ENCODE data around the gene CCDC186.

The CCDC186 gene

DNA sequence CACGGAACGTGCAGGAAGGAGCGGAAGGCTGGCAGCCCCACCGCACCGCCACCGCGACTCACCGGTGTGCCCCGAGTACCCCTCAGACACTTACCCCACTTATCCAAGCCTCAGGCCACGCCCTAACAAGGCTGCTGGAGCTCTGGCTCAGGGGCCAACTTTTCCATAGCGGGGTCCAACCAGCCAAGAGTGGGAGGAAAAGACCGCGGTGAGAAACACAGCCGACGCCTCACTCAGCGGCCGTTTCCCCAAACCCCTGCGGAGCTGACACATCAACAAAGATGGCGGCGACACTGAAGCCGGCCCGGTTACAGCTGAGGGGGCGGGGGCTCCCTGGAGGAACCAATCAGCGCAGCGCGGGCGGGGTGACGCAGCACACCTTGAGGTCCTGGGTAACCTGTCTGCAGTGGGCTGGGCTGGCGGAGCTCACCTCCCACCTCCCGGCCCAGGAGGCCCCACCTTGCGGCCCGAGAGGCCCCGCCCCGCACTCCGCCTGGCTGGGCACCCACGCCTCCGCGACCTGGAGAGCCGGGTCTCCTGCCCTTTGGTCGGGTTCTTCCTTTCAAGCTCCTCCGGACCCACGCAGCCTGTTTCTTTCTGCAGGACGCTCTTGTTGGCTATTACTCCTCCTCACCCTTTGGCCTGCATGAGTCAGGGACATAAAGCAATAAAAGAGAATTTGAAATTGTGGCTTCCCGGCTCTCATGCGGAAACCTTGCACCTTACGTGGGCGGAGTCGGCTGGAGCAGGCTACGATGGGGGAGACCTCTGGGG is at the start of gene CCDC186:
Gene CCDC186 (minus strand): TSS at position 283 of the 774 bp plus-strand sequence. CDS start 10,935 bp downstream, outside the sequence.
- DNase-seq (ENCODE audit: low spot score): peak; percentile 93

DNA sequence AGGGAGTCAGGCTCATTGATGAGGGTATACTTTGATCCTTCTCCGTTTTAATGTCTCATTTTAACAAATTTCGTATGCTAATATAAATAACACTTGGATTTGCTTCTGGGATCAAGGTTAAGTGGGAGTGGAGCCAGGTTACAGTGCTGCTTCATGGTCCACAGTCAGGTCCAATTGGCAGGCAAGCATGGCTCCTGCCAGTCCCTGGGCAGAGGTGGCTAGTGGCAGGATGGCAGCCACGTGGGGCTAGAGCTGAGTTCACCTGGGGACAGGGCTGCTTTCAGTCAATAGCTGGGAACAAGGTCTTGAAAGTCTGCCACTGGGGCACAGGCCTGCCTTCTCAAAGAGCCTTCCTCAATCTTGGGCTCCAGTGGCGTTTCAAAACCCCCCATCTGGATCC is 49.1 kb upstream of the CCDC186 start:
- no peak for DNase-seq (ENCODE audit: low spot score)

DNA sequence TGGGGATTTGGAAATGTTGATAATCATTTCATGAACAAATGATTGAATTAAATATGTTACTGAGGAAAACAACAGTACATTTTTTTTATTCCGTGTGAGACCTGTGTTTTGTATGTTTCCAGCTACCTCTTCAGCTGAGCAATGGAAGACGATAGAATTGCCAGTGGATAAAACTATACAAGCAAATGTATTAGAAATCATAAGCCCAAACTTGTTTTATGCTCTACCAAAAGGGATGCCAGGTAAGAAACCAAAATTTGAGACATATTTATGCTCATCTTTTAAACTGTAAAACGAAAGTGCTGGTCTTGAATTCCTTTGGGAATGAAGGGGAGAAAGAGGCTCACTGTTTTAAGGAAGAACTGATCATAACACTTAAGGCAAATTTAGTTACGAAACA is 47.2 kb upstream of the CCDC186 start:
- no peak for DNase-seq (ENCODE audit: low spot score)

DNA sequence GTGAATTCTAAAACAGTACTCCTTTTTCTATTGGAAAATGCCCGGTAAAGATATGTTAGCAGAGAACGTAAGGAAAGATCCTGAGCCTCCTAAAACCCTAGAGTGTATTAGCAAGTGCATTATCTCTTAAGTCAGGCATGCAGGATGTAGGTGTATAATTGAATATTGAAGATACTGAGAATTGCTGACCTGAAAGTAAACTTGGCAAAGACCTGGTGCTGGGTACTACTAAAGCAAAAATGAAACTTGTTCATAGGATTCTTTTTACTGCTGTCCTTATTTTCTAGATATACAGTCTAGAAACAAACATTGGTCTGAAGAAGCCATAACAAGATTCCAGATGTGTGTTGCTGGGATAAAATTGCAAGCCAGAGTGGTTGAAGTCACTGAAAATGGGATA is 46.3 kb upstream of the CCDC186 start:
- no peak for DNase-seq (ENCODE audit: low spot score)

DNA sequence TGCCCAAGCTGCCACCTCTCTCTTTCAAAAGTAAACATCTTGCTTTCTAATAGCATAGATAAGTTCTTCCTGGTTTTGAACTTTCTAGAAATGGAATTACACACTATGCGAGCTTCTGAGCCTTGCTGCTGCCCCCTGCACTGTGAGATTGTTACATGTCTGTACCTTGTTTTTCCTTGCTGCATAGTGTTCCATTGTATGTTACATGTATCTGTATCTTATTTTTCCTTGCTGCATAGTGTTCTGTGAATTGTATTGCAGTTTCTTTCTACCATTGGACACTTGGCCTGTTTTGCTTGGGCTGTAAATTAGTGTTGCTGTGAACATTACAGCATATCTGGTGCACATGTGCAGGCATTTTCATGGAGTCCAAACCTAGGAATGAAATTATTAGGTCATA is 41.0 kb upstream of the CCDC186 start:
- DNase-seq (ENCODE audit: low spot score): no peak

DNA sequence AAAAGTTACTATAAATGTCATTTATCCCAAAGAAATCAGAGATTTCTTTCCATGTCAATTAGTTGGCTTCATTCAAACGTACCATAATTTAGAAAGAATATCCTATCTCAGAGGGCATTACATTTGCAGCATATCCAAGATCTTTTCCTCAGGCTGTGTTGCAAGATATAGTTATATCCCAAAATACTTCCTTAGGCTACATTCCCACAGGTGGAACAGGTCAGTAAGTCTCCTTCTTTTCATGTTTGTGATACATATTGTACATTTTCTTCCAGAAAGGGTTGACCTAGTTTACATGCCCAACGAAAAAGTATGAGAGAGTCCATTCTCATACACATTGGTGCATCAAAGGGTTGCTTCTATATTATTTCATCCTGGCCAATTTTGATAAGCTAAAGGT is 38.1 kb upstream of the CCDC186 start:
- no peak for DNase-seq (ENCODE audit: low spot score)

DNA sequence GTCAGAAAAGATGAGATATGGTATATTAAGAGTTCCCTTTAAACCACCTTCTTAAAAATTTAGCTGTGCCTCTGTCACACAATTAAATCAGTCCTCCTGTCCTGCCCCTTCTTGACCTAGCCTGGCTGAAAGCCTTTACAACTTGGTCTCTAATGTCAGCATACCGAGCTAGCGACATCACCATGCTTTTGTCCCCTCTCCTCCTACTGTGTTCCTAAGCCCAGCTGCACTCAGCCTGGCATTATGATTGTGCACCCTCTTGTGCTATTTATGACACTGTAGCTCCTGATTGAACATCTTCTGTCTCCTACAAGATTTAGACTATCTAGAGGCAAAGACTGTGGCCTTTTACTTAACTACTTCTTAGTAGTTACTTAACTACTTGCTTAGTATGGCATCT is 34.3 kb upstream of the CCDC186 start:
- DNase-seq (ENCODE audit: low spot score): no peak

DNA sequence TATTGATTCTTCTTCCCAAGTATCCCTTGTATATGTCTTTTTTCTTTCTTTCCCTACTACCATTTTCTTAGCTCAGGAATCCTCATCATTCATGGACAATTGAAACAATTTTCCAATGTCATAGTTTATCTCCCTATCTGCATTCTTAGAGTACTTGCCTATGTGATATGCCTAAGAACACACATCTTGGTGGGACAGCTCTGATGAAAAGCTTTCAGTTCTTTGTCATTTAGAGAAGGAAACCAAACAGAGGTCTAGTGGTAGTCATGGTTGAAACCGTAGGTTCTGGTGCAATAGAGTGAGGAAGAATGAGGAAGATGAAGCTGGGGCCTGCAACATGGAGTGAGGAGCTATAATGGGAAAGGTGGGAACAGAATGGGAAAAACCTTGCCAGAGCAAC is 33.3 kb upstream of the CCDC186 start:
- DNase-seq (ENCODE audit: low spot score): no peak

DNA sequence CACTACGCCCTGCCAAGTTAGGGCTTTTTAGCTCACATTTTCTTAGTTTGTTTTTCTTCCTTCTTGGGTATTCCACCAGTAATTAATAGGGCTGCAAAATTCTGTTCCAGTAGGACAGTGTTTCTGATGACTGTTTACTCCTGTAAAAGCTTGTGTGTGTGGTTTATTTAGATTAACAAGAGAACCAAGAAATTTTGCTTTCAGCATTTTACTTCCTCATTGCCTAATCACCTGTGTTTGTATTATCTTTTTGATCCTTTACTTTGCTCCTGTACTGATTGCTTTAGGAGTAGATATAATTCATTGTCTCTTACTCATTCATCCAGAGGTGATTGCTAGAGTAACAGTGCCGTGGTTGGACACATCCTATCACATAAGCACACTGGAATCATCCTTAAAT is 32.9 kb upstream of the CCDC186 start:
- no peak for DNase-seq (ENCODE audit: low spot score)

DNA sequence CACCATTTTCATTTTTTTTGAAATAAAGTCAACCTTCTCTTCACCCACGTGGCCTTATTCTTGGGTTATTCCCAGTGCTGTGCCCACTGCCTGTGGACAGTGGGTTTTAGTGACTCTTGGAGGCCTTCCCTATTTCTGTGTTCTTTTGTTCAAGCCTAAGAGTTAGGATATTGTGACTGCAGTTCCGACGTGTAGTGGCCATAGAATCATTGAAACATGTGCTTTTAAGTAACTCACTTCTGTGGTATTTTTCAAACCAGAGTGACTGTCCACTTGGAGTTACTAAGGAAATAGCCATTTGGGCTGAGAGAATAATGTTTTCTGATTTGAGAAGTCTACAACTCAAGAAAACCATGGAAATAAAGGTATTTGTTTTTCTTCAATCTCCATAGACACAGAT is 28.8 kb upstream of the CCDC186 start:
- DNase-seq (ENCODE audit: low spot score): no peak

DNA sequence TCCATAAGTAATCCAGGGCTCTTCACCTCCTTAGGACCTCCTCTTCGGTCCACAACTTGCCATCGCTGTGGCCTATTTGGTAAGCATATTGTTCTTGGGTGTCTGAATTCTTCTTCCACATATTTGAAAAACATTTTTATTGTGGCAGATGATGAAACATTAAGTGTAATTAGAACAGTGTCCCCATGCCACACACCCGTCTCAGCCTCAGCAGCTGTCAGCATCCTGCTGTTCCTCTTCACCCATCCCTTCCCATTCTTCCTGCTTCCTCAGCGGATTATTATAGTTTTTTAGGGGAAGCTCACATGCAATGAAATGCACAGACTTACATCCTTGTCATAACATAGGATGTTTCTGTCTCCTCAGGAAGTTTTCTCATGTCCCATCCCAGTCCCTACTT is 25.2 kb upstream of the CCDC186 start:
- no peak for DNase-seq (ENCODE audit: low spot score)

DNA sequence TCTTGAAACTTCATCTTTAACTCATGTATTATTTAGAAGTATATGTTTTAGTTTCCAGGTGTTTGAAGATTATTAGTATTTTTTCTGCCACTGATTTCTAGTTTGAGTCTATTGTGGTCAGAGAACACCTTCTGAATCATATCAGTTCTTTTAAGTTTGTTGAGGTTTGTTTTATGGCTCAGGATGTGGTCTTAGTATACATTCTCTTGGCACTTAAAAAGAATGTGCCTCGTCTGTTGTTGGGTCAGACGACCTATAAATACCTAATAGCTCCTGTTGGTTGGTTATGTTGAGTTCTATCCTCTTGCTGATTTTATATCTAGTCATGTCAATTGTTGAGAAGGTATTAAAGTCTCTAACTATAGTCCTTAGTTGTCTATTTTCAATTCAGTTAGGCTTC is 21.1 kb upstream of the CCDC186 start:
- no peak for DNase-seq (ENCODE audit: low spot score)

DNA sequence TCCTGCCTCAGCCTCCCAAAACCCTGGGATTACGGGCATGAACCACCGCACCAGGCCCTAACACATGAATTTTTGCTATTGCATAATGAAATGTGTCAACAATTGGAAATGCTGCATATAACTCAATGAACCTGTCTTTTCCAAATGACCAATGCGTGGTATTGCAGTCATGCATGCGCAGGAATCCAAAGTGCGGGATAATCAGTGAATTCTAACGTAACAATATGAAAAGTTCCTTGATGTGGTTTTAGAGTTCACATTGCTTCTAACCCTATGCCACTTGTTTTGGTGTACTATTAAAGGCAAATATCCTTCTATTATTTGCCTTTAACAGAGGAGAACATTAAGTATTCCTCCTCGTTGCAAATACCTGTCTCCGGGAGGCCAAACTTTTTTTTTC is 15.7 kb upstream of the CCDC186 start:
- no peak for DNase-seq (ENCODE audit: low spot score)

DNA sequence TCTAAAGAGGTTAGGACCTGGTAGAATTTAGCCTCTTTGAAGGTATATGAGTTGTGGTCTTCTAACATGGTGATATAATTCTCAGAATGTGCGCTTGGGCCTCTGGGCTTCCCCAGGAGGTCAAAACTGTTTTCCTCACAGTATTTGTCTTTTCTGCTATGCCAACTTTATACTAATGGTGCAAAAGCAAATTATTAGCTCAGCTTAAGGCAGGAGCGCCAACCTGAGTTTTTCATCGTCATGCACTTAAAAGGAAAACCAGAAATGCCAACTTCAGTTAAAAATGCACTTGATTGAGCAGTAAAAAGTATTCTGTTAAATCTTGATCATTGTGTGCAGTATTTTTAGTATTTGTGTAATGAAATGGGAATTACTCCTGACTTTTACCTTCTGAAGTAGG is 14.9 kb upstream of the CCDC186 start:
- DNase-seq (ENCODE audit: low spot score): no peak

DNA sequence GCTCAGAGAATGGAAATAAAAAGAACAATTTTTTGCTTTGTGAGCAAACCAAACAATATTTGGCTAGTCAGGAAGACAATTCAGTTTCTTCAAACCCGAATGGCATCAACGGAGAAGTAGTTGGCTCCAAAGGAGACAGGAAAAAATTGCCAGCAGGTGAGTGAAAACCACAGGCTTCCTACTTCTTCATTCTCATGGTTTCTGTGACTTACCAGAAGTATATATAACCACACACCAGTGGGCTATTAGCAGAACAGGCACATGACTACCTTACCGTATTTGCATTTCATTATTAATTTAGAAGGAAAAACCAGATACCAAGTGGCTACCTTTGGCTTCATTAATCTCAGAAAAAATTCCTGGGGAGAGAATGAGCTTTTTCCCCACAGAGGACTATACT is 14.0 kb upstream of the CCDC186 start:
- no peak for DNase-seq (ENCODE audit: low spot score)

DNA sequence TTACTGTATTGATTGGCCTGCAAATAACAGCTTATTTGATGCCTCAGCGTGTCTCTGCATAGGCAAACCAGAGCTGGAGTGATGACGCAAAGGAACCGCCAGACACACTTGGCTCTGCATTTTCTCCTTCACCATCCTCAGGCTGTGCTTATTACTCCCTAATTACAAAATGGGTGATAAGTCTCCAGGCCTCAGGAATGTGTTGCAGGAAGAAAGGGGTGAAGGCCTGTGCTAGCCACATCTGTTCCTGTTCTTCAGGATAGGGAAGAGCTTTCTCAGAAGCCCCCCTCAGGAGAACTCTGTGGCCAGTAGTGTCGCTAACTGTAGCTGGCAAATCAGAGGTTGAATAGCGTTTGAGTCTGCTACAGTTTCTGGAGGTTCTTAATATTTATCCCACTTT is 10.3 kb upstream of the CCDC186 start:
- DNase-seq (ENCODE audit: low spot score): no peak

DNA sequence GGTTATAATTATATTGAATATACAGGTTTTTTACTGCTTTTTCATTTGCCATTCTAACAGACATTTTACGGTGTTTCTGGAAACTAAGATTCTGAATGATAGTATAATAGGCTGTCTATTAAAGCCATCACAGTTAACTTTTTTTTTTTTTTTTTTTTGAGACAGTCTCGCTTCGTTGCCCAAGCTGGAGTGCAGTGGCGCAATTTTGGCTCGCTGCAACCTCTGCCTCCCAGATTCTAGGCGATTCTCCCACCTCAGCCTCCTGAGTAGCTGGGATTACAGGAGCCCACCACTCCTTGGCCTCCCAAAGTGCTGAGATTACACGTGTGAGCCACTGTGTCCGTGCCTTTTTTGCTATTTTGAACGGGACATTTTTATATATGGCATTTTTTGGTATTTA is 9.6 kb upstream of the CCDC186 start:
- no peak for DNase-seq (ENCODE audit: low spot score)

DNA sequence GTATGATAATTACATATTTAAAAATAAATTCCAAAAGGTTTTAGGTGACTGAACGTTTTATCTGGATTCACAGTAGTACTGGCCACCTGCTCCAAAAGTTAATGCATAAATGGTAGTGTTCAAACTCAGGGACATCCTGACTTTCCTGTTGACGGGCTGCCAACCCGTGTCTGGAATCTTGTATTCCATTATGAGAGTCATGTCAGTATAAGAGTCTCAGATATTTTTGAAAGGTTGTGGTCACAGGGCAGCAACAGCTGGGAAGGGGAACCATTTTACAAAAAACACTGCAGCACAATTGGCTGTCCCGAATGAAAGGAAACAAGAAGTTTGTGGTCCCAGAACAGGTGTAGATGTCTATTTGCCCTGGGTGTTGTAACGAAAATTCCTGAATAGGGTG is 8.0 kb upstream of the CCDC186 start:
- DNase-seq (ENCODE audit: low spot score): no peak

DNA sequence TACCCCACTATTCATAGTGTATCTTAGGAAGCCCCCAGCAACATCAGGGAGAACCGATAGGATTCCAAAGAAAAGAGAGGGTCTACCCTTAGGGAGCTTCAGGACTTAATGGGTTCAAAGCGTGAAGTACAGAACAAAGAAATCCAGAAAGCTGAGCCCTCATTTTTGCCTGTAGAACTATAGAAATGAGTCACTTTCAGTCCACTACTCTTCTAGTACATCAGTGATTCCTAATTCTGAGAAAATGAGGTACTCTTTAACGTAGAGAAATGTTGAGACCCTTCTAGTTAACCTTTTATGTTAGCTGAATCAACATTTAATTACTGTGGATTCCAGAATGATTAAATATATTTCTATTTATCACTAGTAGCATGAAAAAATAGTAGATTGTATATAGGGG is 6.9 kb upstream of the CCDC186 start:
- no peak for DNase-seq (ENCODE audit: low spot score)

DNA sequence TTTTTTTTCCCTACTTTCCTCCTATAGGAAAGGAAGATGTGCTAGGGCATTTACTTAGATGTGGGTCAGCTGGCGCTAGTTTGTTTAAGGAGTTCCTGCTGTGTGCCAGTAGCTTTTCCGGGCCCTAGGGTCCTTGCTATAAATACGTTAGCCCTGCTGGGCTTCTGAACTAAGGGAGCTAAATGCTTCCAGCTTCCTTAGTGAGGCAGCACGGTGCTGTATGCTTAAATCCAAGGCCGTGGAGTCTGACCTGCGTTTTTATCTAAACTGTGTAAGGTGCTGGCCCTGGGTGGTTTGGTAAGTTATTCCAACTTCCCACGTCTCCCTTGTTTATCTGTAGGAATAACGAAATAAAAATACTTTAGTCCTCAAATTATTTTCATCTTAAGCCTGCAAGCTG is 5.7 kb upstream of the CCDC186 start:
- no peak for DNase-seq (ENCODE audit: low spot score)

DNA sequence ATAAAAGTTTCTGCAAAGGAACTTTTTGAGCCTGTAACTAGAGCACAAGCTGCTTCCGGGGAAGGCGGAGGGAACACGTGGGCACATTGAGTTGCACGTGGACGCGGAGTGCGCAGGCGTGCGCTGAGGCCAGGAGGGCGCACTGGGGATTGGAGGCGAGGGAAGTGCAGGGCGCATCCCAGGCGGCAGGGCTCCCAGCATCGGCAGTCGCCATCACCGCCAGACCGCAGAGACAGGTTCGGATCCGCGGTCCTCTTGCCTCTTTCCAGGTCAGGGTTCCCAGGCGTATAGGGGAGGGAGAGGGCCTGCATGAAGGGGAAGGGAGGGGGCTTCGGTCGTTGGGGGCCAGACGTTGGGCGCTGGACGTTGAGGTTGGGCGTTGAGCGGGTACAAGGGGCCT is 5.1 kb upstream of the CCDC186 start, which contains the start of gene TDRD1:
Gene TDRD1 (plus strand): TSS at position 206 of the 400 bp plus-strand sequence. CDS start 8,479 bp downstream, outside the sequence.
- no peak for DNase-seq (ENCODE audit: low spot score)

DNA sequence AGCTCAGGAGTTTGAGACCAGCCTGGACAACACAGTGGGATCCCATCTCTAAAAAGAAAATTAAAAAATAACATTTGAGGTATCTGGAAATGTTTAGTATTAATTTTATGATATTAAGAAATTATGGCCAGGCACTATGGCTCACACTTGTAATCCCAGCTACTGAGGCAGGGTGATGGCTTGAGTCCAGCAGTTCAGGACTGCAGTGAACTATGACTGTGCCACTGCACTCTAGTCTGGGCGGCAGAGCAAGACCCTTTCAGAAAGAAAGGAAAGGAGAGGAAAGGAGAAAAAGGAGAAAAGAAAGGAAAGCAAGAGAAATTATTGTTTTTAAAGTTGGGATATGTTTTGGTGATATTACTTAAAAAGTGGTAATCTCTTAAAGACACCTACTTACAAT is 2.5 kb upstream of the CCDC186 start:
- no peak for DNase-seq (ENCODE audit: low spot score)

DNA sequence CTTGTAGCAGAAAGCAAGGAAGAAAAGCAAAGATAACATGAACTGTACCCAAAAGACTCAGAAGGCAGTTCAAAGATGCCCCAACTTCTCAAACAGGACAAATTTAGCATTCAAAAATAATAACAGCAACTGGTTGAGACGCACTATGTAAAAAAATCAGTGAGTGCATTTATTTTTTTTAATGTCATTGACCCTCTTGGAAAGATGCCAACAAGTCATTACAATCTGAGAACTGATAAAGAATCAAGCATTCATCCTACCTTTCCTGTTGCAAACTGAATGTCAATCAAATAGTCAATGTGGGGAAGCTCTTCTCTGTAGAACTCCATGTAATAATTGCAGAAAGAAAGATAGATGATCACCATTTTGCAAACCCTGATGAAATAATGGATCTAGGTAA is 1.7 kb upstream of the CCDC186 start:
- no peak for DNase-seq (ENCODE audit: low spot score)

DNA sequence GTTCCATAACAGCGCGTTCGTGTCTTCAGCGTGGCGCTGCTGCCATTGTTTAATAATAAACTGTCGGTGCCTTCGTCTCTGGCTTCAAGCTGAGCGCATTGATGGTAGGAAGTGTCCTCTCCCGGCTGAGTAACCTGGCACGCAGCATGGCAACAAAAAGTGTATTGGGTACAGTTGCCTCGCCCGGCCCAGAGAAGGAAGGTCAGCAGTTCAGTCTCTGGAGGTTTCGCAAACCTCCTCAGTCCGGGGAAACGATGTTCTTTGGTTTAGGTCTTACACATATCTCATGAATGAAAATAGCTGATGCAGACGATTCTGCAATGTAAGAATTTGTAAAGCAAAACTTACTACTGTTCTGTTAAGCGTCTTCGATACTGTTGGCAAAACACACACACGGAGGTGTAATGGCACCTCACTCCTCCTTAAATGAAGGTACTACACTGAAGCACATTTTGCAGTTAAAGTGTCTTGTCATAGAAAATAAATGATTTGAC is 739 bp upstream of the CCDC186 start:
- peak; percentile 15 for DNase-seq (ENCODE audit: low spot score)

All from AG08395 (cell line).